ENCODE data around the gene GRIP1. TPM values are rescaled to one million over a fixed set of nuclear protein-coding genes. Genes with fewer than 3 reads are reported as not detected.

Gene GRIP1
- total and polyA plus RNA-seq, 2 donors (not counting 3 experiments of a cell fraction or from before 2014, with no cell fraction given) = 0.04 to 0.69 TPM

GRCh38 chr12:66662729-66663128 is 16.1 kb downstream of the GRIP1 start:
- Histone ChIP-seq H3K4me3 (replicated peaks in 1 of 3; ENCODE audit: insufficient read depth in 1 of 3, low read depth in 1 of 3, low read length in 3 of 3) (no peak overlapping the region), H3K9me3 (replicated peaks; ENCODE audit: control insufficient read depth, insufficient read depth, low read length) (no peaks in the 10 kb centered on the region), H3K36me3 (ENCODE audit: control insufficient read depth in 2 of 2, extremely low read depth in 1 of 2, insufficient read depth in 2 of 2, low read length in 2 of 2) (no peaks in the 10 kb centered on the region), H3K9me1 (replicated peaks; ENCODE audit: control insufficient read depth, extremely low read depth, insufficient read depth, low read length) (no peaks in the 10 kb centered on the region), H3K9ac (replicated peaks; ENCODE audit: extremely low read depth, insufficient read depth, low read length) (no peak overlapping the region), H3K79me2 (ENCODE audit: control insufficient read depth, insufficient read depth, low read length) (no peaks in the 10 kb centered on the region), H3K4me2 (ENCODE audit: insufficient read depth, low read length) (peak overlapping the region; percentile 65), H3K4me1 (ENCODE audit: control insufficient read depth, extremely low read depth, insufficient read depth, low read length) (peaks cover 10% of the 10 kb centered on the region), H4K20me1 (replicated peaks; ENCODE audit: control insufficient read depth, extremely low read depth, insufficient read depth, low read length) (no peaks in the 10 kb centered on the region), H2AFZ (ENCODE audit: low read depth, low read length) (no peak overlapping the region), H3K27me3 (ENCODE audit: control insufficient read depth in 2 of 2, insufficient read depth in 2 of 2, low read length in 2 of 2) (peaks cover 0 to 2% of the 10 kb centered on the region in 2 experiments), H3K27ac (ENCODE audit: insufficient read depth, low read depth, low read length) (no peak overlapping the region)
- DNase-seq (ENCODE audit: low read depth, low spot score) (peak; percentile 91), FAIRE-seq (peak; percentile 85)
- POLR2A ChIA-PET = no interaction called here
- TF ChIP-seq EZH2 (IDR thresholded peaks at IDR 0.05; ENCODE audit: borderline replicate concordance, low read depth, low read length, severe bottlenecking) = no peak
- no peak for TF ChIP-seq MYC (IDR thresholded peaks at IDR 0.05; ENCODE audit: low read depth, low read length)
- no peak for TF ChIP-seq POLR2A (IDR thresholded peaks at IDR 0.05; ENCODE audit: low read depth, low read length)
- TF ChIP-seq FOS (IDR thresholded peaks at IDR 0.05; ENCODE audit: borderline replicate concordance, insufficient read depth, low read length) = peak; percentile 72
- TF ChIP-seq CTCF (IDR thresholded peaks at IDR 0.05; ENCODE audit: extremely low read depth in 1 of 2, insufficient read depth in 1 of 2, low read depth in 1 of 2, low read length in 2 of 2) = no peak
- TF ChIP-seq MAX (IDR thresholded peaks at IDR 0.05; ENCODE audit: insufficient read depth, insufficient read length) = no peak
- TF ChIP-seq JUN (IDR thresholded peaks at IDR 0.05; ENCODE audit: borderline replicate concordance, insufficient read depth, insufficient read length, low read depth) = peak; percentile 59
- TF ChIP-seq POLR2AphosphoS5 (IDR thresholded peaks at IDR 0.05; ENCODE audit: insufficient read depth, low read depth, low read length) = no peak
- peak; percentile 42 for TF ChIP-seq GATA2 (IDR thresholded peaks at IDR 0.05; ENCODE audit: insufficient read depth, insufficient read length, low read depth, low read length)
- CTCF ChIA-PET = interaction anchor here (0.8 to 1.6 kb wide), 9 partner anchors 9 to 517 kb away, joined by 3 to 5 read pairs (median 3); no protein-coding TSS in a partner anchor
- no TSS peak for BruUV-seq (replicated peaks)
- dilution Hi-C loops (cut with MboI; ENCODE audit: extremely low pct_ligation_motif_present, low sequenced_read_pairs) = no loop called here
- intact Hi-C loops (cut with micrococcal nuclease) = loop anchor here (10.0 kb wide), 1 partner anchor 68 kb away; no protein-coding TSS in a partner anchor

All from endothelial cell of umbilical vein (primary cell).